Brain microvascular endothelial cell (primary cell): ENCODE results near the gene TMBIM4.

Experiments
- DNase-seq: peaks from one replicate; pipeline ENCODE4 v3.0.0-alpha.2; 2020
- H3K27ac ChIP-seq: fragments of 250-450 bp; sonication (Bioruptor Pico); 2 replicates; pipeline ENCODE4 v1.5.1; 2020; ENCODE audit warnings: mild to moderate bottlenecking, moderate library complexity
- H3K27me3 ChIP-seq: fragments of 250-450 bp; sonication (Bioruptor Pico); replicated peaks from 2 replicates; pipeline ENCODE4 v1.5.1; 2020; ENCODE audit warnings: mild to moderate bottlenecking
- H3K36me3 ChIP-seq: fragments of 250-450 bp; sonication (Bioruptor Pico); replicated peaks from 2 replicates; pipeline ENCODE4 v1.5.1; 2020; ENCODE audit warnings: mild to moderate bottlenecking
- H3K4me3 ChIP-seq: 2 replicates; pipeline ENCODE4 v1.5.1; 2011; ENCODE audit warnings: low read depth, mild to moderate bottlenecking, control low read depth, low read length, moderate library complexity
- CTCF ChIP-seq: IDR thresholded peaks from 2 replicates; pipeline ENCODE4 v1.5.1; 2011; ENCODE audit warnings: low read depth, mild to moderate bottlenecking, moderate library complexity, low read length, control low read depth, inconsistent platforms; ENCODE audit errors: missing control alignments
- in situ Hi-C: cut with HindIII; loops from 2 replicates; pipeline ENCODE4 v1.10.0; 2017; ENCODE audit warnings: low sequenced_read_pairs, low pct_ligation_motif_present

TMBIM4 gene

DNA sequence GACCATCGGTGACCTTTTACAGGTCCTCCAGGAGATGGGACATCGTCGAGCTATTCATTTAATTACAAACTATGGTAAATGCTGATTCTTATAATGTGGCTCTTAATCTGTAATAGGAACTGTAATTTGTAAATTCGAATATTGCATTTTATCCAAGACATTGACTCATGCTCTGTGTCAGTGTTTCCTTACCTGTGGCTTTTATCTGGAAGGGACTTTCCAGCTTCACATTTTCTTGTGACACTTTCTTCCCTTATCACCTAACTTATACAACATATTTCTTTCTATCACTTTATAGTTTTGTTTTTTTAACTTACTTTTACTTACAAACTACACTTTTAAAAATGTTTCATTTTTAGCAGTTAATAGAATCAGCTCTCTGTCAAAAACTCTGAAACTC is 34.0 kb upstream of the TMBIM4 start:
- no peak overlapping the region for H3K27ac ChIP-seq
- no peak for DNase-seq
- H3K36me3 ChIP-seq: no peaks in the 10 kb centered on the region
- TF ChIP-seq CTCF: no peak
- H3K27me3 ChIP-seq: no peaks in the 10 kb centered on the region
- H3K4me3 ChIP-seq: no peak overlapping the region
- in situ Hi-C loops: no loop called here

GRCh38 chr12:66199831-66200509 is 30.2 kb upstream of the TMBIM4 start:
- TF ChIP-seq CTCF: no peak
- no peak for DNase-seq
- Histone ChIP-seq H3K27ac (no peak overlapping the region), H3K27me3 (no peaks in the 10 kb centered on the region), H3K4me3 (no peak overlapping the region), H3K36me3 (no peaks in the 10 kb centered on the region)
- in situ Hi-C loops: no loop called here

DNA sequence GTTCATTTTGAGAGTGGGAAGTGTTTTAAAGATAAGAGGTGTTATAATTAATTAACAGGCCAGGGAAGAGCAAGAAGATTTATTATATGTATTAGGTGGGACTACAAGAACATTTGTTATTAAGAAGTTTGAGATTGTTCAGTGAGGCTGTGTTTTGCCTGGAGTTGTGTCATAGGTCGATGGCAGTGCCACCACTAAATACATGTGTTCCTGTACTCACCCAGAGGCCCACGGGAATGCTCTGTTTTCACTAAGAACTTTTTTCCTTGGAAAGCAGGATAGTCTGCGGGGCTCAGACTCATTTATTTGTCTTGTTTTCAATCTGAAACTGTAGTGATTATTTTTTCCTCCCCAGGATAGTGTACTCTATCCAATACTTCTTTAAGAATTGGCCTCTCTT is 29.3 kb upstream of the TMBIM4 start:
- Histone ChIP-seq H3K4me3 (no peak overlapping the region), H3K36me3 (no peaks in the 10 kb centered on the region), H3K27ac (no peak overlapping the region), H3K27me3 (no peaks in the 10 kb centered on the region)
- in situ Hi-C loops: no loop called here
- no peak for TF ChIP-seq CTCF
- DNase-seq: no peak

- no peaks in the 10 kb centered on the region for H3K27me3 ChIP-seq
- in situ Hi-C loops: no loop called here
- no peak for TF ChIP-seq CTCF
- H3K27ac ChIP-seq: no peak overlapping the region
- DNase-seq: no peak
- no peaks in the 10 kb centered on the region for H3K36me3 ChIP-seq
- H3K4me3 ChIP-seq: no peak overlapping the region
Observed at GRCh38 chr12:66197495-66197921, 27.7 kb upstream of the TMBIM4 start.

DNA sequence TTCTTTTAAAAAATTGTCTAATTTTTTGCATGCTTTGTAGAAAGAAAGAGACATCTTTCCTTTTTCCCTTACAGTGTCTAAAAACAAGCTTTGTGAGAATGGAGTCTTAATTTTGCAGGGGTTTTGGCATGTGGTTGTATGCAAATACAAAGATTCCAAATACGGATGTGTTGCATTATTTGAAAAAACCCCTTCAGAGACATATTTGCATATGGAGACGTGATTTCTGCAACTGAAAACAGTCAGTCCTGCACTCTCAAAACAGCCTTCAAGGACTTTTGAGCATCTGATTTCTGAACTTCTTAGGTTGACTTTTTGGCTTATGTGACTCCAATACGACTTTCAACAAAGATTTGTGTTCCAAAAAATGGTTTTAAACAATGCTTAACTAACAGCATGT is 27.0 kb upstream of the TMBIM4 start:
- Histone ChIP-seq H3K36me3 (no peaks in the 10 kb centered on the region), H3K27me3 (no peaks in the 10 kb centered on the region), H3K4me3 (no peak overlapping the region), H3K27ac (no peak overlapping the region)
- in situ Hi-C loops: no loop called here
- no peak for TF ChIP-seq CTCF
- no peak for DNase-seq

DNA sequence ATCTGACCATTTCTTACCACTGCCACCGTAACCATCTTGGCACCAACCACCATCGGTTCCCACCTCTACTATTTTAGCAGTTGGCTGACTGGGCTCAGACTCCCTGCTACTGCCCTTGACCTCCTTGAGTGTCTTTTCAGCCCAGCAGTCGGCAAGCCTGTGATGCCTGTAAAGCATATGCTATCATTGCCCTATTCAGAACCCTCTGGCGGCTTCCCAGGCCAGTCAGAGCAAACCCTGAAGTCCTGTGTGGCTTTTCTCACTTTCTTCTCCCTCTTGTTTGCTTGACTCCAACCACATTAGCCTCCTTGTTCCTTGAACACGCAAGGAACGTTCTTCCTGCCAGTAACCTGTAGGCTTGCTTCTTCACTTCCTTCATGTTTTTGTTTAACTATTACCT is 25.4 kb upstream of the TMBIM4 start:
- in situ Hi-C loops: no loop called here
- no peaks in the 10 kb centered on the region for H3K36me3 ChIP-seq
- TF ChIP-seq CTCF: no peak
- no peak for DNase-seq
- no peak overlapping the region for H3K27ac ChIP-seq
- H3K4me3 ChIP-seq: no peak overlapping the region
- no peaks in the 10 kb centered on the region for H3K27me3 ChIP-seq
